SIG-M5 treated with dmso at 0.1 percent for 504 hours (cell line): ENCODE measurements around the gene PSAP.

Source experiments
- DNase-seq: peaks from one replicate; lab custom pipeline; 2025; ENCODE audit not compliant: unreplicated experiment; lab: John Stamatoyannopoulos, UW

Gene PSAP

GRCh38 chr10:71810048-71810750 lies 40.9 kb downstream of the PSAP start:
- no peak for DNase-seq

GRCh38 chr10:71809628-71810027 lies 41.4 kb downstream of the PSAP start:
- no peak for DNase-seq

GRCh38 chr10:71807557-71808510 lies 43.2 kb downstream of the PSAP start:
- no peak for DNase-seq

GRCh38 chr10:71806704-71807556 lies 44.1 kb downstream of the PSAP start:
- no peak for DNase-seq

- DNase-seq: no peak
Observed at GRCh38 chr10:71805776-71806703, 45.0 kb downstream of the PSAP start.

- DNase-seq: peak; percentile 51
Observed at GRCh38 chr10:71804077-71804476, 47.0 kb downstream of the PSAP start.

GRCh38 chr10:71802715-71803488 lies 48.1 kb downstream of the PSAP start:
- DNase-seq: no peak

- DNase-seq: no peak
Observed at GRCh38 chr10:71802235-71802634, 48.8 kb downstream of the PSAP start.

- DNase-seq: peak; percentile 78
Observed at GRCh38 chr10:71801361-71801760, 49.7 kb downstream of the PSAP start.

- DNase-seq: no peak
Observed at GRCh38 chr10:71799608-71800453, 51.2 kb downstream of the PSAP start.

- DNase-seq: no peak
Observed at GRCh38 chr10:71799112-71799511, 51.9 kb downstream of the PSAP start.

GRCh38 chr10:71798308-71798624 lies 52.8 kb downstream of the PSAP start:
- DNase-seq: no peak

GRCh38 chr10:71797533-71798307 lies 53.3 kb downstream of the PSAP start:
- no peak for DNase-seq

- DNase-seq: no peak
Observed at GRCh38 chr10:71796749-71797405, 54.2 kb downstream of the PSAP start.

- DNase-seq: peak; percentile 35
Observed at GRCh38 chr10:71795248-71795647, 55.8 kb downstream of the PSAP start.

- no peak for DNase-seq
Observed at GRCh38 chr10:71790749-71791440, 60.2 kb downstream of the PSAP start.

- no peak for DNase-seq
Observed at GRCh38 chr10:71789871-71790270, 61.2 kb downstream of the PSAP start.
